A673 (cell line): ENCODE results near the gene PLEKHH1.

Experiments
- CTCF ChIP-seq: fragments of 300-800, 200-600 bp; sonication (generic); conservative IDR thresholded peaks from 2 replicates; pipeline ENCODE4 v1.5.1; 2017; ENCODE audit warnings: low read depth, mild to moderate bottlenecking, antibody characterized with exemption, low read length, moderate library complexity, mixed read lengths
- EZH2 ChIP-seq: fragments of 200-600 bp; sonication (generic); IDR thresholded peaks from 2 replicates; pipeline ENCODE4 v1.6.1; 2017; ENCODE audit warnings: borderline replicate concordance, low read depth, mild to moderate bottlenecking, mixed read lengths, antibody characterized with exemption, low read length; ENCODE audit not compliant: poor library complexity, severe bottlenecking

- TF ChIP-seq CTCF (no peak), EZH2 (no peak)
Observed at GRCh38 chr14:67495827-67496226, 37.3 kb upstream of the PLEKHH1 start.
